Vagina (tissue), 2 donors: ENCODE results near the gene TMEM196.

Experiments used
- CTCF ChIP-seq, 3 experiments: fragments of 450-650 bp in 2 of 3; fragments of 200-600 bp in 1 of 3; sonication (generic) in 1 of 3; IDR thresholded peaks; one replicate each; pipeline ENCODE4 v1.5.1; 2017 to 2019; ENCODE audit warnings: antibody characterized with exemption in 3 of 3, mild to moderate bottlenecking in 2 of 3, moderate library complexity in 2 of 3
- POLR2AphosphoS5 ChIP-seq, 2 donors: sonication (generic); formaldehyde crosslinking; IDR thresholded peaks; one replicate each; pipeline ENCODE4 v1.9.0; 2017; ENCODE audit warnings: antibody characterized with exemption in 2 of 2, mild to moderate bottlenecking in 2 of 2, low read depth in 1 of 2; ENCODE audit not compliant: insufficient read depth in 1 of 2

GRCh38 chr7:19692111-19692828, 81.1 kb downstream of the TMEM196 start:
- no peak for TF ChIP-seq CTCF (IDR thresholded peaks at IDR 0.05)
- TF ChIP-seq POLR2AphosphoS5 (IDR thresholded peaks at IDR 0.05; ENCODE audit: insufficient read depth in 1 of 2, low read depth in 1 of 2), result no peak
